ENCODE results near the gene INPP5A. TPM values are rescaled to one million over a fixed set of nuclear protein-coding genes. Genes with fewer than 3 reads are reported as not detected.

The INPP5A gene
- total and polyA plus RNA-seq, 2 experiments from 2014 or later: 41.2 to 53.6 TPM

- peaks cover 7% of the 10 kb centered on the region for H4K20me1 ChIP-seq (ENCODE audit: insufficient read depth, poor library complexity, severe bottlenecking)
- TF ChIP-seq EZH2 (IDR thresholded peaks at IDR 0.05; ENCODE audit: borderline replicate concordance): no peak
- no peak for TF ChIP-seq EZH2phosphoT487 (IDR thresholded peaks at IDR 0.05; ENCODE audit: low read depth, severe bottlenecking, unreplicated experiment)
- TF ChIP-seq CTCF (IDR thresholded peaks at IDR 0.05; ENCODE audit: poor library complexity): no peak
- DNase-seq (ENCODE audit: low spot score): no peak
- no peak overlapping the region for H2AFZ ChIP-seq
- no peaks in the 10 kb centered on the region for H3K27me3 ChIP-seq
- H3K36me3 ChIP-seq (replicated peaks; ENCODE audit: insufficient read depth, low read depth): no peaks in the 10 kb centered on the region
- peaks cover 96% of the 10 kb centered on the region for H3K79me2 ChIP-seq
- no peak overlapping the region for H3K4me2 ChIP-seq
- H3K4me1 ChIP-seq (ENCODE audit: insufficient read depth): peaks cover 24% of the 10 kb centered on the region
- no peaks in the 10 kb centered on the region for H3K9me2 ChIP-seq (replicated peaks; ENCODE audit: insufficient read depth)
- no peak overlapping the region for H3K4me3 ChIP-seq
- H3K9me3 ChIP-seq (ENCODE audit: low read depth): no peaks in the 10 kb centered on the region
- 97% methylated on average over 16 of the region's 16 CpGs for WGBS (ENCODE audit: low lambda C conversion rate, missing lambda C conversion rate)
- no peak overlapping the region for H3K27ac ChIP-seq
These were observed 52.1 kb downstream of the INPP5A start for GRCh38 chr10:132589681-132590080.

GRCh38 chr10:132590094-132590751 is 52.6 kb downstream of the INPP5A start:
- no peak for DNase-seq (ENCODE audit: low spot score)
- Histone ChIP-seq H3K4me2 (no peak overlapping the region), H3K36me3 (replicated peaks; ENCODE audit: insufficient read depth, low read depth) (no peaks in the 10 kb centered on the region), H3K9me2 (replicated peaks; ENCODE audit: insufficient read depth) (no peaks in the 10 kb centered on the region), H4K20me1 (ENCODE audit: insufficient read depth, poor library complexity, severe bottlenecking) (peaks cover 8% of the 10 kb centered on the region), H3K27ac (peak overlapping the region; percentile 88), H3K27me3 (no peaks in the 10 kb centered on the region), H3K79me2 (peaks cover 96% of the 10 kb centered on the region), H3K4me3 (no peak overlapping the region), H3K9me3 (ENCODE audit: low read depth) (no peaks in the 10 kb centered on the region), H2AFZ (no peak overlapping the region), H3K4me1 (ENCODE audit: insufficient read depth) (peaks cover 24% of the 10 kb centered on the region)
- 99% methylated on average over 33 of the region's 33 CpGs for WGBS (ENCODE audit: low lambda C conversion rate, missing lambda C conversion rate)
- TF ChIP-seq CTCF (IDR thresholded peaks at IDR 0.05; ENCODE audit: poor library complexity) (no peak), EZH2phosphoT487 (IDR thresholded peaks at IDR 0.05; ENCODE audit: low read depth, severe bottlenecking, unreplicated experiment) (no peak), EZH2 (IDR thresholded peaks at IDR 0.05; ENCODE audit: borderline replicate concordance) (no peak)

- peak overlapping the region; percentile 88 for H3K27ac ChIP-seq
- H3K4me2 ChIP-seq: peak overlapping the region; percentile 36
- peaks cover 96% of the 10 kb centered on the region for H3K79me2 ChIP-seq
- no peaks in the 10 kb centered on the region for H3K9me2 ChIP-seq (replicated peaks; ENCODE audit: insufficient read depth)
- no peak for DNase-seq (ENCODE audit: low spot score)
- H3K4me1 ChIP-seq (ENCODE audit: insufficient read depth): peaks cover 24% of the 10 kb centered on the region
- H3K27me3 ChIP-seq: no peaks in the 10 kb centered on the region
- TF ChIP-seq EZH2phosphoT487 (IDR thresholded peaks at IDR 0.05; ENCODE audit: low read depth, severe bottlenecking, unreplicated experiment) (no peak), CTCF (IDR thresholded peaks at IDR 0.05; ENCODE audit: poor library complexity) (no peak), EZH2 (IDR thresholded peaks at IDR 0.05; ENCODE audit: borderline replicate concordance) (no peak)
- H4K20me1 ChIP-seq (ENCODE audit: insufficient read depth, poor library complexity, severe bottlenecking): peaks cover 8% of the 10 kb centered on the region
- no peaks in the 10 kb centered on the region for H3K36me3 ChIP-seq (replicated peaks; ENCODE audit: insufficient read depth, low read depth)
- no peak overlapping the region for H3K4me3 ChIP-seq
- no peaks in the 10 kb centered on the region for H3K9me3 ChIP-seq (ENCODE audit: low read depth)
- WGBS (ENCODE audit: low lambda C conversion rate, missing lambda C conversion rate): 94% methylated on average over 10 of the region's 10 CpGs
- H2AFZ ChIP-seq: no peak overlapping the region
These were observed 53.1 kb downstream of the INPP5A start for GRCh38 chr10:132590752-132591121.
